PC-9 (cell line): ENCODE measurements around the gene ERG.

Experiments used
- EZH2 ChIP-seq: fragments of 200-600 bp; sonication (generic); IDR thresholded peaks from 2 replicates; pipeline ENCODE4 v1.8.0; 2017; ENCODE audit warnings: antibody characterized with exemption, low read depth
- TF ChIP-seq, protein P1 (sequence below): fragments of 200-600 bp; sonication (generic); conservative IDR thresholded peaks from 2 replicates; pipeline ENCODE4 v1.6.1; 2017; ENCODE audit warnings: mixed run types, antibody characterized with exemption, mild to moderate bottlenecking, moderate library complexity

DNA sequence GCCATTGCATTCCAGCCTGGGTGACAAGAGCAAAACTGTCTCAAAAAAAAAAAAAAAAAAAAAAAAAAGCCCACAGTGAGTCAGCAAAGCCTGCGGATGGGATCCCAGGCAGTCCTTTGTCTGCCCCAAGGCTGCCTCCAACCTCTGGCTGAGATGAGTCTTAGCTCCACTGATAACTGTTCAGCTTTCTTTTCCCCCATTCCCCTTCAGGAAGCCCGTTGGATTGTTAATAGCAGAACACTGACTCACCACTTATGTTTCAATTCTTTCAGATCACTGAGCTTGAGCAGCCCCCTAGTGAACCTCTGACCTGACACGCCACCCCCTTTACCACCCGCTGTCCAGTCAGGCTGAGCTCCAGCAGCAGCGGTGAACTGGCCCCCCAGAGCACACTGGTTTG, 57.5 kb downstream of the ERG start:
- TF ChIP-seq, protein P1, sequence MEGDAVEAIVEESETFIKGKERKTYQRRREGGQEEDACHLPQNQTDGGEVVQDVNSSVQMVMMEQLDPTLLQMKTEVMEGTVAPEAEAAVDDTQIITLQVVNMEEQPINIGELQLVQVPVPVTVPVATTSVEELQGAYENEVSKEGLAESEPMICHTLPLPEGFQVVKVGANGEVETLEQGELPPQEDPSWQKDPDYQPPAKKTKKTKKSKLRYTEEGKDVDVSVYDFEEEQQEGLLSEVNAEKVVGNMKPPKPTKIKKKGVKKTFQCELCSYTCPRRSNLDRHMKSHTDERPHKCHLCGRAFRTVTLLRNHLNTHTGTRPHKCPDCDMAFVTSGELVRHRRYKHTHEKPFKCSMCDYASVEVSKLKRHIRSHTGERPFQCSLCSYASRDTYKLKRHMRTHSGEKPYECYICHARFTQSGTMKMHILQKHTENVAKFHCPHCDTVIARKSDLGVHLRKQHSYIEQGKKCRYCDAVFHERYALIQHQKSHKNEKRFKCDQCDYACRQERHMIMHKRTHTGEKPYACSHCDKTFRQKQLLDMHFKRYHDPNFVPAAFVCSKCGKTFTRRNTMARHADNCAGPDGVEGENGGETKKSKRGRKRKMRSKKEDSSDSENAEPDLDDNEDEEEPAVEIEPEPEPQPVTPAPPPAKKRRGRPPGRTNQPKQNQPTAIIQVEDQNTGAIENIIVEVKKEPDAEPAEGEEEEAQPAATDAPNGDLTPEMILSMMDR, result no peak
- no peak for TF ChIP-seq EZH2
